Ovary (tissue), 9 donors: ENCODE data around the gene CUZD1. TPM values are rescaled to one million over a fixed set of nuclear protein-coding genes. Genes with fewer than 3 reads are reported as not detected.

Experiments
- DNase-seq, 5 donors: peaks; one replicate each; pipeline ENCODE4 v3.0.0-alpha.2; 2019 to 2020
- H3K27ac ChIP-seq, 2 donors: fragments of 200-600 bp; one replicate each; pipeline versions ENCODE4 v1.5.1 to v1.8.0; 2019 to 2022
- H3K27me3 ChIP-seq: fragments of 200-600 bp; one replicate; pipeline ENCODE4 v1.8.0; 2022
- H3K36me3 ChIP-seq: fragments of 200-600 bp; sonication (generic); one replicate; pipeline ENCODE4 v1.5.1; 2019
- H3K4me1 ChIP-seq: one replicate; pipeline ENCODE4 v1.8.1; 2013; ENCODE audit warnings: mild to moderate bottlenecking, moderate library complexity; ENCODE audit not compliant: insufficient read depth
- H3K4me3 ChIP-seq: fragments of 200-600 bp; sonication (generic); one replicate; pipeline ENCODE4 v1.5.1; 2017
- H3K9me3 ChIP-seq, 2 donors: fragments of 200-600 bp in 1 of 2; sonication (generic) in 1 of 2; one replicate each; pipeline versions ENCODE4 v1.5.1 to v1.8.1; 2013 to 2019; ENCODE audit warnings: mild to moderate bottlenecking in 1 of 2, moderate library complexity in 1 of 2
- EP300 ChIP-seq: sonication (generic); formaldehyde crosslinking; IDR thresholded peaks from one replicate; pipeline ENCODE4 v1.6.1; 2017; ENCODE audit warnings: antibody characterized with exemption
- POLR2A ChIP-seq: fragments of 450-650 bp; IDR thresholded peaks from one replicate; pipeline ENCODE4 v1.6.1; 2017; ENCODE audit warnings: antibody characterized with exemption, mild to moderate bottlenecking, moderate library complexity
- WGBS, 3 donors: extraction: QIAGEN DNeasy Blood & Tissue Kit in 1 of 3; methylation state at CpG; one replicate each; pipeline versions ENCODE4 v1.1.5 to v1.1.7; 2013 to 2017; 5-methylcytosine and 5-hydroxymethylcytosine counted together
- intact Hi-C, 4 donors: fragments of 100-400 bp; cut with DNase I; formaldehyde crosslinking; loops; one replicate each; pipeline versions ENCODE4 v1.11.0 to v1.15.1; 2022 to 2023
- polyA plus RNA-seq, 2 donors: library from polyadenylated mRNA; stranded (reverse); fragments of 200-250 nt in 1 of 2; fragments of 350-450 nt in 1 of 2; fragmentation: Illumina TruSeq in 1 of 2; extraction: RNeasy Lipid Tissue Mini Kit (QIAGEN cat#74804) in 1 of 2; gene quantifications; one replicate each; pipeline ENCODE4 v1.2.3, GENCODE V29; 2013 to 2014
- total RNA-seq, 7 donors: library from RNA; depleted of rRNA in 2 of 7; stranded (reverse); fragments of >200 nt in 2 of 7; fragmentation: NEBNext Ultra II Directional in 3 of 7; extraction: Animal tissue kit (Norgen Biotek cat#: 25700) in 3 of 7; gene quantifications; one replicate each; pipeline versions ENCODE4 v1.1.0 to v1.2.4, GENCODE V29; 2016 to 2023
- TF ChIP-seq, protein P1 (sequence below), 3 donors: fragments of 450-650 bp in 2 of 3; fragments of 200-600 bp in 1 of 3; IDR thresholded peaks; one replicate each; pipeline versions ENCODE4 v1.5.1 to v1.8.0; 2016 to 2022; ENCODE audit warnings: antibody characterized with exemption in 3 of 3, mild to moderate bottlenecking in 1 of 3
- donor health status: DM: no; HTN: no; CAD: no; lungs with moderate emphysema.
- donor health status: DM: no; HTN: no; CAD: no.
- donor health status: Bipolar disorder and iron deficiency.
- donor health status: DM: yes; HTN: yes; CAD: no.
- donor health status: DM: no; HTN: no; CAD: no.
- donor health status: DM: yes; HTN: yes; CAD: no.

The CUZD1 gene
- total and polyA plus RNA-seq, 9 donors = 0.36 to 2.9 (median 0.83) TPM

DNA sequence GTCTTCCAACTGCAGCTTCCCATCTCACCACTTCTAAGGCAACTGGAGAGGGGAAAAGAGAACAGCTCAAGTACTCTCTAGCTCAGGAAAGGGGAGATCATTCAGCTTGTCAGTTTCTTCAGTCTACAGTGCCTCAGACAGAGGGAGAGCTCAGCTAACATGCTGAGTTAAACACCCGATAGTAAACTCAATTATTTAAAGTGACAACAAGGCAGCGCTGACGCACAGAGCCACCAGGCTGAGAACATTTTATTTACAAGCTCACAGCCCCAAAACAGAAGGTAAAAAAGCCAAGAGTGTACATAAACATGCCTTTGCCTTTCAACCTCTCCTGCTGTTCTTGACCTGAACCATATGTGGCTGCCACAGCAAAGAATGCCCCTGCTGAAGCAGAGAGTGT, 10.1 kb upstream of the CUZD1 start:
- Histone ChIP-seq H3K9me3 (no peaks in the 10 kb centered on the region), H3K36me3 (no peaks in the 10 kb centered on the region), H3K4me3 (no peak overlapping the region), H3K27me3 (no peaks in the 10 kb centered on the region), H3K27ac (no peak overlapping the region), H3K4me1 (no peaks in the 10 kb centered on the region)
- intact Hi-C loops = no loop called here
- TF ChIP-seq, protein P1, sequence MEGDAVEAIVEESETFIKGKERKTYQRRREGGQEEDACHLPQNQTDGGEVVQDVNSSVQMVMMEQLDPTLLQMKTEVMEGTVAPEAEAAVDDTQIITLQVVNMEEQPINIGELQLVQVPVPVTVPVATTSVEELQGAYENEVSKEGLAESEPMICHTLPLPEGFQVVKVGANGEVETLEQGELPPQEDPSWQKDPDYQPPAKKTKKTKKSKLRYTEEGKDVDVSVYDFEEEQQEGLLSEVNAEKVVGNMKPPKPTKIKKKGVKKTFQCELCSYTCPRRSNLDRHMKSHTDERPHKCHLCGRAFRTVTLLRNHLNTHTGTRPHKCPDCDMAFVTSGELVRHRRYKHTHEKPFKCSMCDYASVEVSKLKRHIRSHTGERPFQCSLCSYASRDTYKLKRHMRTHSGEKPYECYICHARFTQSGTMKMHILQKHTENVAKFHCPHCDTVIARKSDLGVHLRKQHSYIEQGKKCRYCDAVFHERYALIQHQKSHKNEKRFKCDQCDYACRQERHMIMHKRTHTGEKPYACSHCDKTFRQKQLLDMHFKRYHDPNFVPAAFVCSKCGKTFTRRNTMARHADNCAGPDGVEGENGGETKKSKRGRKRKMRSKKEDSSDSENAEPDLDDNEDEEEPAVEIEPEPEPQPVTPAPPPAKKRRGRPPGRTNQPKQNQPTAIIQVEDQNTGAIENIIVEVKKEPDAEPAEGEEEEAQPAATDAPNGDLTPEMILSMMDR (IDR thresholded peaks at IDR 0.05) = no peak
- no peak for TF ChIP-seq POLR2A
- no peak for TF ChIP-seq EP300
- DNase-seq = no peak
- 72 to 75% (median 73%) methylated on average over 3 of the region's 3 CpGs for WGBS, 3 donors

DNA sequence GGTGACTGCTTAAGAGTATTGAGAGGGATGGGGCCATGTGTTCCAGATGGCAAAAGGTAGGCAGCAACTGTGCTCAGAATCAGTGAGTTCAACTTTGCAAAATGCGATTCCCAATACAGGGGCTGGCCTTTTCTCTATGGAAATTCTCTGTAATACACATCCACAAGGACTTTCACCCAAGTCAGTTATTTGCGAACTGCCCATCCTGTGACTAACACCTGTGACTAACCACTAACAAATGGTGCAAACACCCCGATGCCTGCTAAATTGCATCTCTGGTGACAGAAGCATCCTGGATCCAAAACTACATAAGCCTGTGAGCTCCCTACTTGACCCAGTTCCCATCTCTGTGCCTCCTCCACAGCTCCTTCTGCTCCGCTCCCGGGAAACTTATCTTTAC, 9.0 kb upstream of the CUZD1 start:
- intact Hi-C loops = no loop called here
- WGBS, 3 donors = 77 to 81% (median 80%) methylated on average over 5 of the region's 5 CpGs
- no peaks in the 10 kb centered on the region for H3K9me3 ChIP-seq

DNA sequence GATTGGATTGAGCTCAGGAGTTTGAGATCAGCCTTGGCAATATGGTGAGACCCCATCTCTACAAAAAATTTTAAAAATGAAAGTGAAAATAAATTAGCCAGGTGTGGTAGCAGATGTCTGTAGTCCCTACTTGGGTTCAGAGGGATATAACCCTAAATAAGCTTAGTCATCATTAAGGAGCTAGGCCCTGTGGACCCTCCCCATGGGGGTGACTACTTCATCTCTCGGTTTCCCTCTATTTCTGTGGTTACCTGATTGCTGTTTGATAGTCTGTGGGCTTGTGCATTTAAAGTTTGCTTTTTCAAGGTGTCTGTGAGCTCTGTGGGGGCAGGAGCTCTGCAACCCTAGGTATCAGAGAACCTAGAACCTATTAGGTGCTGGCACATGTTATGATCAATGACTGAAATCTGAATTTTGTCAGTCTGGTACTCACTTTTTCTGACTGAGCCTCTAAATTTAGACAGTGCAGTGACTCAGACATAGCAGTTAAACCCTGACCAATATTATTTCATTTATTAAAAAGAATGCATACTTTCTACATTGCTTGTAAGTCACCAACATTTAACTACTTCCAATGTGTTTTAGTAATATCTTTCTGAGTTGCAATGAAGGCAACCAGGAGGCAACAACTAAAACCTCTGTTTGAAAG, 8.1 kb upstream of the CUZD1 start:
- Histone ChIP-seq H3K9me3 (no peaks in the 10 kb centered on the region), H3K4me1 (no peaks in the 10 kb centered on the region), H3K4me3 (no peak overlapping the region), H3K27me3 (no peaks in the 10 kb centered on the region), H3K36me3 (no peaks in the 10 kb centered on the region), H3K27ac (no peak overlapping the region)
- intact Hi-C loops = no loop called here
- DNase-seq = no peak
- TF ChIP-seq POLR2A (no peak), EP300 (no peak)
- TF ChIP-seq, protein P1 (IDR thresholded peaks at IDR 0.05) = no peak
- 79 to 97% (median 96%) methylated on average over 1 of the region's 1 CpG for WGBS, 3 donors

More for the DNA sequence above, 9.0 kb upstream of the CUZD1 start:
- no peaks in the 10 kb centered on the region for H3K27me3 ChIP-seq
- no peaks in the 10 kb centered on the region for H3K36me3 ChIP-seq
- H3K27ac ChIP-seq = no peak overlapping the region
- no peak overlapping the region for H3K4me3 ChIP-seq
- DNase-seq = no peak
- TF ChIP-seq POLR2A (no peak), EP300 (no peak)
- TF ChIP-seq, protein P1 (IDR thresholded peaks at IDR 0.05) = no peak
- no peaks in the 10 kb centered on the region for H3K4me1 ChIP-seq

GRCh38 chr10:122852261-122852660, 6.6 kb upstream of the CUZD1 start:
- no peak for DNase-seq
- intact Hi-C loops = no loop called here
- Histone ChIP-seq H3K27me3 (no peaks in the 10 kb centered on the region), H3K27ac (no peak overlapping the region), H3K9me3 (no peaks in the 10 kb centered on the region), H3K4me3 (no peak overlapping the region), H3K36me3 (no peaks in the 10 kb centered on the region), H3K4me1 (no peaks in the 10 kb centered on the region)
- TF ChIP-seq POLR2A (no peak), EP300 (no peak)
- TF ChIP-seq, protein P1 (IDR thresholded peaks at IDR 0.05) = no peak
- 92 to 98% (median 93%) methylated on average over 2 of the region's 2 CpGs for WGBS, 3 donors
